Endothelial cell of umbilical vein (primary cell): ENCODE data around the gene ITGA1. TPM values are rescaled to one million over a fixed set of nuclear protein-coding genes. Genes with fewer than 3 reads are reported as not detected.

Experiments used
- BruUV-seq: library from RNA; stranded (reverse); fragments of 400-500 nt; replicated peaks from 2 replicates; lab custom pipeline; 2021; lab: Mats Ljungman, UMichigan
- CTCF ChIA-PET: fragments of 300-600, 350-600 bp; sonication (Branson Sonifier 250); formaldehyde crosslinking; loops from one replicate; lab custom pipeline; 2021; ENCODE audit warnings: antibody characterized with exemption, inconsistent platforms; lab: Charles Lee
- POLR2A ChIA-PET: fragments of 300-600, 350-600 bp; sonication (Branson Sonifier 250); formaldehyde crosslinking; loops from one replicate; lab custom pipeline; 2021; ENCODE audit warnings: antibody characterized with exemption, inconsistent platforms; lab: Charles Lee
- DNase-seq: peaks from one replicate; pipeline ENCODE4 v3.0.0-alpha.2; 2011; ENCODE audit warnings: low read depth, low spot score
- FAIRE-seq: peaks from 2 replicates; lab custom pipeline; 2011; peaks lifted over from hg19 to GRCh38; lab: Jason Lieb, UNC
- H2AFZ ChIP-seq: 2 replicates; pipeline ENCODE4 v1.6.0; 2012; ENCODE audit warnings: low read depth, low read length, control low read depth, inconsistent platforms
- H3K27ac ChIP-seq: 2 replicates; pipeline ENCODE4 v1.5.1; 2011; ENCODE audit warnings: low read depth, mild to moderate bottlenecking, control low read depth, low read length, moderate library complexity; ENCODE audit not compliant: insufficient read depth
- H3K27me3 ChIP-seq, 2 experiments: 2 replicates each; pipeline versions ENCODE4 v1.6.0 to v1.6.1; 2011; ENCODE audit warnings: low read length in 2 of 2, mixed read lengths in 1 of 2; ENCODE audit not compliant: control insufficient read depth in 2 of 2, insufficient read depth in 2 of 2
- H3K36me3 ChIP-seq, 2 experiments: 2 replicates in 1 of 2; 3 replicates in 1 of 2; pipeline ENCODE4 v1.5.1; 2011; ENCODE audit warnings: low read length in 2 of 2, mild to moderate bottlenecking in 1 of 2, moderate library complexity in 1 of 2; ENCODE audit not compliant: control insufficient read depth in 2 of 2, insufficient read depth in 2 of 2; ENCODE audit errors: extremely low read depth in 1 of 2
- H3K4me1 ChIP-seq: 3 replicates; pipeline ENCODE4 v1.5.1; 2011; ENCODE audit warnings: mild to moderate bottlenecking, low read length; ENCODE audit not compliant: control insufficient read depth, insufficient read depth; ENCODE audit errors: extremely low read depth
- H3K4me2 ChIP-seq: 2 replicates; pipeline ENCODE4 v1.6.1; 2011; ENCODE audit warnings: low read length, control low read depth, mixed read lengths; ENCODE audit not compliant: insufficient read depth
- H3K4me3 ChIP-seq, 3 experiments: fragments of 200-600 bp in 1 of 3; sonication (generic), shearing (Covaris generic) in 1 of 3; replicated peaks in 1 of 3; 2 replicates each; pipeline ENCODE4 v1.5.1; 2011 to 2016; ENCODE audit warnings: control low read depth in 3 of 3, low read length in 3 of 3, mild to moderate bottlenecking in 2 of 3, inconsistent platforms in 1 of 3, low read depth in 1 of 3, moderate library complexity in 1 of 3; ENCODE audit not compliant: insufficient read depth in 1 of 3
- H3K79me2 ChIP-seq: 2 replicates; pipeline ENCODE4 v1.6.0; 2012; ENCODE audit warnings: low read length, inconsistent platforms; ENCODE audit not compliant: control insufficient read depth, insufficient read depth
- H3K9ac ChIP-seq: replicated peaks from 2 replicates; pipeline ENCODE3; 2011; ENCODE audit warnings: low read length, control low read depth; ENCODE audit not compliant: insufficient read depth; ENCODE audit errors: extremely low read depth
- H3K9me1 ChIP-seq: replicated peaks from 3 replicates; pipeline ENCODE4 v1.6.0; 2011; ENCODE audit warnings: mild to moderate bottlenecking, low read length; ENCODE audit not compliant: control insufficient read depth, insufficient read depth; ENCODE audit errors: extremely low read depth
- H3K9me3 ChIP-seq: replicated peaks from 2 replicates; pipeline ENCODE4 v1.5.1; 2012; ENCODE audit warnings: low read length, inconsistent platforms; ENCODE audit not compliant: control insufficient read depth, insufficient read depth
- H4K20me1 ChIP-seq: replicated peaks from 2 replicates; pipeline ENCODE3; 2011; ENCODE audit warnings: mild to moderate bottlenecking, low read length; ENCODE audit not compliant: control insufficient read depth, insufficient read depth; ENCODE audit errors: extremely low read depth
- EZH2 ChIP-seq: IDR thresholded peaks from 2 replicates; pipeline ENCODE4 v1.6.1; 2012; ENCODE audit warnings: borderline replicate concordance, low read depth, mild to moderate bottlenecking, moderate library complexity, low read length, inconsistent platforms; ENCODE audit not compliant: severe bottlenecking
- FOS ChIP-seq: IDR thresholded peaks from 2 replicates; pipeline ENCODE4 v1.6.1; 2011; ENCODE audit warnings: mild to moderate bottlenecking, low read length, moderate library complexity, borderline replicate concordance; ENCODE audit not compliant: insufficient read depth
- GATA2 ChIP-seq: IDR thresholded peaks from 2 replicates; pipeline ENCODE4 v1.7.0; 2011; ENCODE audit warnings: low read depth, mild to moderate bottlenecking, moderate library complexity, mixed read lengths, low read length; ENCODE audit not compliant: insufficient read length, insufficient read depth
- JUN ChIP-seq: IDR thresholded peaks from 2 replicates; pipeline ENCODE4 v1.6.1; 2011; ENCODE audit warnings: borderline replicate concordance, low read depth; ENCODE audit not compliant: insufficient read length, insufficient read depth
- MYC ChIP-seq: IDR thresholded peaks from one replicate; pipeline ENCODE4 v1.6.1; 2011; ENCODE audit warnings: mild to moderate bottlenecking, low read depth, low read length
- POLR2A ChIP-seq: IDR thresholded peaks from 2 replicates; pipeline ENCODE4 v1.6.1; 2012; ENCODE audit warnings: low read depth, mild to moderate bottlenecking, control low read depth, low read length
- POLR2AphosphoS5 ChIP-seq: IDR thresholded peaks from 2 replicates; pipeline ENCODE4 v1.6.1; 2012; ENCODE audit warnings: low read depth, mild to moderate bottlenecking, control low read depth, low read length, moderate library complexity; ENCODE audit not compliant: insufficient read depth
- dilution Hi-C: fragments of 300-500 bp; cut with MboI; formaldehyde crosslinking; loops from one replicate; pipeline ENCODE4 v1.15.0; 2019; ENCODE audit warnings: low sequenced_read_pairs; ENCODE audit not compliant: extremely low pct_ligation_motif_present
- intact Hi-C: fragments of 100-400 bp; cut with micrococcal nuclease; formaldehyde crosslinking; loops from one replicate; pipeline ENCODE4 v1.10.0; 2022
- polyA plus RNA-seq, 4 experiments: library from polyadenylated mRNA; depleted of rRNA in 3 of 4; stranded (reverse) in 3 of 4; unstranded in 1 of 4; fragments of >200 nt; gene quantifications; 2 replicates each; pipeline versions ENCODE4 v1.2.1 to v1.2.3, GENCODE V29; 2011 to 2012; ENCODE audit warnings: missing spikeins in 1 of 4
- total RNA-seq: library from RNA; stranded (reverse); gene quantifications from 2 replicates; pipeline ENCODE4 v1.2.3, GENCODE V29; 2021
- TF ChIP-seq, protein P1 (sequence below), 2 donors: IDR thresholded peaks; 1 replicate in 1 of 2; 2 replicates in 1 of 2; pipeline ENCODE4 v1.5.1; 2011; ENCODE audit warnings: low read length in 2 of 2, mild to moderate bottlenecking in 2 of 2, moderate library complexity in 2 of 2, control low read depth in 1 of 2, inconsistent platforms in 1 of 2, low read depth in 1 of 2; ENCODE audit not compliant: insufficient read depth in 1 of 2; ENCODE audit errors: extremely low read depth in 1 of 2
- TF ChIP-seq, protein P2 (sequence below): IDR thresholded peaks from 2 replicates; pipeline ENCODE4 v1.6.1; 2011; ENCODE audit not compliant: insufficient read depth, insufficient read length

The ITGA1 gene
- total and polyA plus RNA-seq, 2 donors (not counting 3 experiments of a cell fraction or from before 2014, with no cell fraction given): 0.65 to 1.9 TPM

DNA sequence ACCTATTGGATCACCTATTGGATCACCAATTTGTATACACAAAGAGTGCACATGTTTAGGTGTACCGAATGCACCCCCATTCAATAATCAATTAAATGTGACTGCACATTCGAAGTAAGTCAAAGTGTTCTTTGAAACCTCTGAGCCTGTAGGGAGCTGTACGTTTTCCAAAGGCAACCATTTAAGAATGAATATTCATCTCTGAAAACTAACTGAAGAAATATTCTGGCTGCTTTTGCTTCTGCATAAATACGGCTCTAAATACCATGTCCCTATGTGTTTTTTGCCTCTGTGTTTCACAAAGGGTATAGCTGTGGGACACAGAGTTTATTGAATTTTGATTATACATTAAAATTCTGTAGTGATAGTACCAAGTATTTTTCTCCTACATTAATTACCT is 95.4 kb downstream of the ITGA1 start:
- dilution Hi-C loops (no loop called here), intact Hi-C loops (no loop called here)
- POLR2A ChIA-PET: no interaction called here
- H2AFZ ChIP-seq: no peak overlapping the region
- H3K9ac ChIP-seq: no peak overlapping the region
- H3K4me1 ChIP-seq: no peaks in the 10 kb centered on the region
- H3K79me2 ChIP-seq: no peaks in the 10 kb centered on the region
- no peak overlapping the region for H3K27ac ChIP-seq
- no peaks in the 10 kb centered on the region for H3K27me3 ChIP-seq
- no TSS peak for BruUV-seq
- TF ChIP-seq GATA2 (no peak), MYC (no peak), JUN (no peak), FOS (no peak), EZH2 (no peak), POLR2AphosphoS5 (no peak), POLR2A (no peak)
- TF ChIP-seq, protein P1, sequence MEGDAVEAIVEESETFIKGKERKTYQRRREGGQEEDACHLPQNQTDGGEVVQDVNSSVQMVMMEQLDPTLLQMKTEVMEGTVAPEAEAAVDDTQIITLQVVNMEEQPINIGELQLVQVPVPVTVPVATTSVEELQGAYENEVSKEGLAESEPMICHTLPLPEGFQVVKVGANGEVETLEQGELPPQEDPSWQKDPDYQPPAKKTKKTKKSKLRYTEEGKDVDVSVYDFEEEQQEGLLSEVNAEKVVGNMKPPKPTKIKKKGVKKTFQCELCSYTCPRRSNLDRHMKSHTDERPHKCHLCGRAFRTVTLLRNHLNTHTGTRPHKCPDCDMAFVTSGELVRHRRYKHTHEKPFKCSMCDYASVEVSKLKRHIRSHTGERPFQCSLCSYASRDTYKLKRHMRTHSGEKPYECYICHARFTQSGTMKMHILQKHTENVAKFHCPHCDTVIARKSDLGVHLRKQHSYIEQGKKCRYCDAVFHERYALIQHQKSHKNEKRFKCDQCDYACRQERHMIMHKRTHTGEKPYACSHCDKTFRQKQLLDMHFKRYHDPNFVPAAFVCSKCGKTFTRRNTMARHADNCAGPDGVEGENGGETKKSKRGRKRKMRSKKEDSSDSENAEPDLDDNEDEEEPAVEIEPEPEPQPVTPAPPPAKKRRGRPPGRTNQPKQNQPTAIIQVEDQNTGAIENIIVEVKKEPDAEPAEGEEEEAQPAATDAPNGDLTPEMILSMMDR (IDR thresholded peaks at IDR 0.05; ENCODE audit: extremely low read depth in 1 of 2, insufficient read depth in 1 of 2, low read depth in 1 of 2, low read length in 2 of 2): no peak
- TF ChIP-seq, protein P2, sequence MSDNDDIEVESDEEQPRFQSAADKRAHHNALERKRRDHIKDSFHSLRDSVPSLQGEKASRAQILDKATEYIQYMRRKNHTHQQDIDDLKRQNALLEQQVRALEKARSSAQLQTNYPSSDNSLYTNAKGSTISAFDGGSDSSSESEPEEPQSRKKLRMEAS: no peak
- CTCF ChIA-PET: no interaction called here
- no peaks in the 10 kb centered on the region for H3K9me1 ChIP-seq
- H3K4me2 ChIP-seq: no peak overlapping the region
- H3K9me3 ChIP-seq: no peaks in the 10 kb centered on the region
- no peaks in the 10 kb centered on the region for H4K20me1 ChIP-seq
- no peaks in the 10 kb centered on the region for H3K36me3 ChIP-seq
- DNase-seq (no peak), FAIRE-seq (no peak)
- H3K4me3 ChIP-seq: no peak overlapping the region
